Activated CD4-positive, alpha-beta T cell treated with anti-CD3 and anti-CD28 coated beads for 24 hours (primary cell): ENCODE data around the gene EP300.
"Not testable (repeated sequence)": the region's sequence is repeated elsewhere in the genome, so short reads cannot be mapped to it uniquely, and the experiment has no call there.

Experiments used
- DNase-seq, 2 donors: peaks; one replicate each; pipeline ENCODE4 v3.0.0-alpha.2; 2020; ENCODE audit warnings: low read depth in 2 of 2

The EP300 gene

DNA sequence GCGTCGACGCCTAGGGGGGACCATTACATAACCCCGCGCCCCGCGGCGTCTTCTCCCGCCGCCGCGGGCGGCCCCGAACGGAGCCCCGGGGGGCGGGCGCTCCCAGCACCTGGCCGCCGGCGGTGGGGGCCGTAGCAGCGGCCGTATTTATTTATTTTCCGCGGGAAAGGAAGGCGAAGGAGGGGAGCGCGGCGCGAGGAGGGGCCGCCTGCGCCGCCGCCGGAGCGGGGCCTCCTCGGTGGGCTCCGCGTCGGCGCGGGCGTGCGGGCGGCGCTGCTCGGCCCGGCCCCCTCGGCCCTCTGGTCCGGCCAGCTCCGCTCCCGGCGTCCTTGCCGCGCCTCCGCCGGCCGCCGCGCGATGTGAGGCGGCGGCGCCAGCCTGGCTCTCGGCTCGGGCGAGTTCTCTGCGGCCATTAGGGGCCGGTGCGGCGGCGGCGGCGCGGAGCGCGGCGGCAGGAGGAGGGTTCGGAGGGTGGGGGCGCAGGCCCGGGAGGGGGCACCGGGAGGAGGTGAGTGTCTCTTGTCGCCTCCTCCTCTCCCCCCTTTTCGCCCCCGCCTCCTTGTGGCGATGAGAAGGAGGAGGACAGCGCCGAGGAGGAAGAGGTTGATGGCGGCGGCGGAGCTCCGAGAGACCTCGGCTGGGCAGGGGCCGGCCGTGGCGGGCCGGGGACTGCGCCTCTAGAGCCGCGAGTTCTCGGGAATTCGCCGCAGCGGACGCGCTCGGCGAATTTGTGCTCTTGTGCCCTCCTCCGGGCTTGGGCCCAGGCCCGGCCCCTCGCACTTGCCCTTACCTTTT, at the start of gene EP300:
Gene EP300, plus strand, starts transcription at position 570 of the 795 bp plus-strand sequence. CDS start 413 bp downstream, outside the sequence.
- DNase-seq = peak; percentile 65 to 79

DNA sequence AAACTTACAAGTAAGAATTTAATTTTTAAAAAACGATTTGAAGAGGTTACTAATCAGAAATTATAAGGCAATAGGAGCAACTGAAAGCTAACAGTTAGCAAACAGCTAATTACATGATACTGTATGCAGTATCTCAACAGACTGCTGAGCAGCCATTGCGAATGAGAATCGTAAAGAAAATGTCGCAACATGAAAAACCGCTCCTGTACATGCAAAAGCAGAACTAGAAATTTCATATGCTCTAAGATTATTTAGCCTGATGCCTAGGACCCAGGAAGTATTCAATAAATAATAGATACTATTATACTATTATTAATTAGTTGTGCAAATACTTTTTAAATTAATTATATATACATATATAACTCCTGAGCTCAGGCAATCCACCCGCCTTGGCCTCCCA, 48.7 kb upstream of the EP300 start:
- no peak for DNase-seq

- not testable (repeated sequence) for DNase-seq
These were observed 46.8 kb upstream of the EP300 start for GRCh38 chr22:41045575-41045974.

- DNase-seq = no peak
These were observed 44.6 kb upstream of the EP300 start for GRCh38 chr22:41047801-41048211.

DNA sequence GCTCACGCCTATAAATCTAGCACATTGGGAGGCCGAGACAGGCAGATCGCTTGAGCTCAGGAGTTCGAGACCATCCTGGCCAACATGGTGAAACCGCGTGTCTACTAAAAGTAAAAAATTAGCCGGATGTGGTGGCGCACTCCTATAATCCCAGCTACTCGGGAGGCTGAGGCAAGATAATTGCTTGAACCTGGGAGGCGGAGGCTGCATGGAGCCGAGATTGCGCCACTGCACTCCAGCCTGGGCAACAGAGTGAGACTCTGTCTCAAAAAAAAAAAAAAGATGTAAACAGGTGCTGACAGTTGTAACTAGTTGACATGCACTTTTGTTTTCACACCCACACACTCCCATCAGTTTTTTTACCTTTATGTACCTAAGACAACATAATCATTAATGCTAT, 44.0 kb upstream of the EP300 start:
- DNase-seq = not testable (repeated sequence)

DNA sequence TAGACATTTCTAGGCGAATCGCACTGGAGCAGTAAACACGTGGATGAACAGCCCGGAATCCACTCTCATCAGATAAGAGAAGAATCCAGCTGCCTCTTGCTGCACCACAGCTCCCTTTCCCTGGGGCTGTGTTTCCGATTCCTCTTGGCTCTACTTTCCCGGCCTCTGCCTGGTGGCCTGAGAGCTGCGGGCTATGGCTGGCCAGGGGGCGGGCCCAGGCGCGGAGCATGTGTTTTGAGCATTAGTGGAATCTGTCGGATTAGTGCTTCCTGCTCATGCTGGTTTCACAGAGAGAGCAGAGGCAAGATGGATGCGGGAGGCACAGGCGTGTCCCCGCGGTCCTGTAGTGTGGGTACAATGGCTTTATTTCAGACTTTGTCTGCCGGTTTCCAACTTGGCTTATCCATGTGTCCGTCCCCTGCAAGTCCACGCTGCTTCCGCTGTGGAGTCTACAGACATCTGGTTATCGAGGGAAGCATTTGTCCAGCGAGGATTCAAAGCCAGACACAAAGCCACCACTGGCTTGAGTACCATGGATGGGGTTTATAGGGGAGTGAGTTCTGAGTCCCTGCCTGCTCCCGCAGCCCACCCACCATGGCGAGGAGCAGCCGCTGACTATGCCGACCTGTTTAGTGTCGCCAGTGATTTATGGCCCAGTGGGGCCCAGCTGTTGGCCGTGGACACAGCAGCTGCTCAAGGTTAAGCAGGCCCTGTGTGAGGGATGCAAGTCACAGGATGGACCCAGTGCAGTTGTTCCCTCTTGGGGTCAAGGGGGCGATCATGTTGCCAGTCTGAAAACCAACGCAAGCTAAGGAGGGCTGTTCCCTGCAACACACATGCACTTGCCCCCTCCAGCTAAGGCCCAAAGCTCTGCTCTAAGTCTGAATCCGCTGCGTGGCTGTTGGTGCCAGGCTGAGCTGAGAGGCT, 43.3 kb upstream of the EP300 start:
- DNase-seq = no peak

DNA sequence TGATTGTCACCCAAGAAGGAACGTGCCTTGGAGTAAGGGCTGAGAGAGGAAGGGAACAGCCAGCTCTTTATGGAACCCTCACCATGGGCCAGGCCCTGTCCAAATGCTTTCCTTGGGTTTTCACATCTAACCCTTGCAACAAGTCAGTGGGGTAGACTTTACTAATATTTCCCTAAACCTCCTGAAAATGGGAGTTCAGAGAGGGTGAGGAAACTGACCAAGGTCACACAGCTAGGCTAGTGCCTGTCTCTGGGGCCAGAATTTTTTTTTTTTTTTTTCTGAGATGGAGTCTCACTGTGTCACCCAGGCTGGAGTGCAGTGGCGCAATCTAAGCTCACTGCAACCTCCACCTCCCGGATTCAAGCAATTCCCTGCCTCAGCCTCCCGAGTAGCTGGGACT, 42.6 kb upstream of the EP300 start:
- not testable (repeated sequence) for DNase-seq

- no peak for DNase-seq
These were observed 41.5 kb upstream of the EP300 start for GRCh38 chr22:41050883-41051282.

GRCh38 chr22:41052661-41053490, 39.5 kb upstream of the EP300 start:
- DNase-seq = no peak

GRCh38 chr22:41057076-41057475, 35.3 kb upstream of the EP300 start:
- no peak for DNase-seq

GRCh38 chr22:41062146-41062545, 30.2 kb upstream of the EP300 start:
- DNase-seq = no peak

DNA sequence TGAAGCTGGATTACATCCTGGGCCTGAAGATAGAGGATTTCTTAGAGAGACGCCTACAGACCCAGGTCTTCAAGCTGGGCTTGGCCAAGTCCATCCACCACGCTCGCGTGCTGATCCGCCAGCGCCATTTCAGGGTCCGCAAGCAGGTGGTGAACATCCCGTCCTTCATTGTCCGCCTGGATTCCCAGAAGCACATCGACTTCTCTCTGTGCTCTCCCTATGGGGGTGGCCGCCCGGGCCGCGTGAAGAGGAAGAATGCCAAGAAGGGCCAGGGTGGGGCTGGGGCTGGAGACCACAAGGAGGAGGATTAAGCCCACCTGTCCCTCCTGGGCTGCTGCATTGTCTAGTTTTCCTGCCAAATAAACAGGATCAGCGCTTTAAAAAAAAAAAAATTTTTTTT, 28.1 kb upstream of the EP300 start:
- DNase-seq = not testable (repeated sequence)

GRCh38 chr22:41066341-41066740, 26.1 kb upstream of the EP300 start:
- not testable (repeated sequence) for DNase-seq

GRCh38 chr22:41067968-41068367, 24.4 kb upstream of the EP300 start:
- DNase-seq = not testable (repeated sequence)

GRCh38 chr22:41070665-41071331, 21.6 kb upstream of the EP300 start:
- DNase-seq = no peak

DNA sequence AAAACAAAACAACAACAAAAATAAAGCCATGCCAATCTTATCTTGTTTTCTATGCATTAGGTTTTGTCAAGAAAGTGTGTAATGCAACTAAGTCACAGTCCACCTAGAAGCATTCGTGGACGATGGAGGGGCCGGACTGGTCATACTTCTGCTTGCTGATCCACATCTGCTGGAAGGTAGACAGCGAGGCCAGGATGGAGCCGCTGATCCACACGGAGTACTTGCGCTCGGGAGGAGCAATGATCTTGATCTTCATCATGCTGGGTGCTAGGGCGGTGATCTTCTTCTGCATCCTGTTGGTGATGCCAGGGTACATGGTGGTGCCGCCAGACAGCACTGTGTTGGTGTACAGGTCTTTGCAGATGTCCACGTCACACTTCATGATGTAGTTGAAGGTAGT, 18.3 kb upstream of the EP300 start:
- DNase-seq = no peak

DNA sequence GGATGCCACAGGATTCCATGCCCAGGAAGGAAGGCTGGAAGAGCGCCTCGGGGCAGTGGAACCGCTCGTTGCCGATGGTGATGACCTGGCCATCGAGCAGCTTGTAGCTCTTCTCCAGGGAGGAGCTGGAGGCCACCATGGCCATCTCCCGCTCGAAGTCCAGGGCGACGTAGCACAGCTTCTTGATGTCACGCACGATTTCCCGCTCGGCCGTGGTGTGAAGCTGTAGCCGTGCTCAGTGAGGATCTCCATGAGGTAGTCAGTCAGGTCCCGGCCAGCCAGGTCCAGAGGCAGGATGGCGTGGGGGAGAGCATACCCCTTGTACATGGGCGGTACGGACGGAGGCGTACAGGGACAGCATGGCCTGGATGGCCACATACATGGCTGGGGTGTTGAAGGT, 17.9 kb upstream of the EP300 start:
- no peak for DNase-seq

DNA sequence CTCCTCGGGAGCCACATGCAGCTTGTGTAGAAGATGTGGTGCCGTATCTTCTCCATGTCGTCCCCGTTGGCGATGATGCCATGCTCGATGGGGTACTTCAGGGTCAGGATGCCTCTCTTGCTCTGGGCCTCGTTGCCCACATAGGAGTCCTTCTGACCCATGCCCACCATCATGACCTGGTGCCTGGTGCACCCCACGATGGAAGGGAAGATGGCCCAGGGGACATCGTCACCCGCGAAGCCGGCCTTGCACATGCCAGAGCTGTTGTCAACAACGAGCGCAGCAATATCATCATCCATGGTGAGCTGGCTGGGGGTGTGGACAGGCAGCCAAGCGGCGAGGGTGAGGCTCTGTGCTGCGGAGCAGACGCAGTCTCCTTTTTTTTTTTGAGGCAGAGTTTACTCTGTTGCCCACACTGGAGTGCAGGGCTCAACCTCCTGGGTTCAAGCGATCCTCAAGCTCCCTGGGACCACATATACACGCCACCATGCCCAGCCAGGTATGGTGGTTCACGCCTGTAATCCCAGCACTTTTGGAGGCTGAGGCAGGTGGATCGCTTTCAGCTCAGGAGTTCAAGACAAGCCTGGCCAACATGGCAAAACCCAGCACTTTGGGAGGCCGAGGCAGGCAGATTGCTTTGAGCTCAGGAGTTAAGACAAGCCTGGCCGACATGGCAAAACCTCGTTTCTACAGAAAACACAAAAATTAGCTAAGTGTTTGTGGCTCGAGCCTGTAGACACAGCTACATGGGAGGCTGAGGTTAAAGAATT, 17.3 kb upstream of the EP300 start:
- no peak for DNase-seq

DNA sequence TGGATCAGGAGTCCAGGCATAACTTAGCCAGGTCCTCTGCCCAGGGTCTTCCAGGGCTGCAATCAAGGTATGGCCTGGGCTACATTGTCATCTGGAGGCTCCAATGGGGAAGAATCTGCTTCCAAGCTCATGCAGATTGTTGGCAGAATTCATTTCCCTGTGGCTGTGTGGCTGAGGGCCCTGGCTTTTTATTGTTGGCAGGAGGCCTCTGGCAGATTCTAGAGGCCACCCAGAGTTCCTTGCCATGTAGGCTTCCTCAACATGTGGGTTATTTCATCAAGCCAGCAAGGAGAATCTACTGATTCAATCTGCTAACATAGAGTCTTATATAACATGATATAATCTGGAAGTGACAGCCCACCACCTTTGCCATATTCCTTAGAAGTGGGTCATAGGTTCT, 16.4 kb upstream of the EP300 start:
- no peak for DNase-seq

DNA sequence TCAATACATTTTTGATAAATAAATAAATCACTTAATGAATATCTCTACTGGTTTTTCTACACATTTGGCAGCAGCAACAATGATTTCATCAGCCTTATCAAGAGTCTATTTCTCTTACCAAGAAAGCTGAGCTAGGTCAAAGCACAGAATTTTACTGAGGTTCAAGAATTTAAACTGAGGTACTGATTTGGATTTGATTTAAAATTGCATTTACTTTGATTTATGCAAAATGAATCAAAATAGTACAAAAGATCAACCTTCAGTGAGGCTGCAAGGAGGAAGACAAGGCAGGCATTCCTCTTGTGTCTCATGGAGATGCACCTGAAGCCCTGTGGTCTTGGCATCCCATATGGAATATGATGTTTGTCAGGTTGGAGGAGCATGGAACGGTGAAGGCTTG, 15.5 kb upstream of the EP300 start:
- DNase-seq = no peak

- DNase-seq = no peak
These were observed 13.5 kb upstream of the EP300 start for GRCh38 chr22:41078931-41079330.
